Measurements from ENCODE around the gene SEZ6L.

Gene SEZ6L

GRCh38 chr22:26169315-26170111, at the start of gene SEZ6L:
Gene SEZ6L (plus strand): TSS chr22:26169462. CDS start chr22:26169670, 208 bp downstream.
- ChIA-PET POLR2A (ENCODE audit: low non-redundant PET) (no interaction called here), CTCF (no interaction called here)
- no peak within 1 kb of the TSS for H3K27ac ChIP-seq
- no peak for DNase-seq (ENCODE audit: low spot score)
- no peak for TF ChIP-seq CTCF (conservative IDR thresholded peaks at IDR 0.05; ENCODE audit: low read depth)

DNA sequence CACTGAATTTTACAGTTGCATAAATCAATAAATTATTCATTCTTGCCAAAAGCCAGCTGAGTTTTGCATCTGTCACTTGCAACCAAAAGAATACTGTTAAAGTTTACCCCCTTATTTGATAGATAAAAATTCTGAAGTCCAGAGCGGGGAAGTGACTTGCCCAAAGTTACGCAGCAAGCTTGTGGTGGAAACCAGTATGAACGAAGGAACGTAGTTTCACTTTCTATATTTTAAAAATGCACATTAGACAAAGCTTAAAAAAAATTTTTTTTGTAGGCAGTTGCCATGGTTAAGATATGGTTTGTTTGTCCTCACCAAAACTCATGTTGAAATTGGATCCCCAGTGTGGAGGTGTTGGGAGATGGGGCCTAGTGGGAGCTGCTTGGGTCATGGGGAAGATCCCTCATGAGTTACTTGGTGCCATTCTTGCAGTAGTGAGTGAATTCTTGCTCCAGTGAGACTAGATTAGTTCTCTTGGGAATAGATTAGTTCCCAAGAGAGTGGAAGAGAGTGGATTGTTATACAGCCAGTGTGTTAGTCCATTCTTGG, 46.3 kb upstream of the SEZ6L start:
- H3K27ac ChIP-seq, result no peak overlapping the region
- ChIA-PET CTCF (no interaction called here), POLR2A (ENCODE audit: low non-redundant PET) (no interaction called here)
- DNase-seq (ENCODE audit: low spot score), result no peak
- TF ChIP-seq CTCF (conservative IDR thresholded peaks at IDR 0.05; ENCODE audit: low read depth), result no peak

DNA sequence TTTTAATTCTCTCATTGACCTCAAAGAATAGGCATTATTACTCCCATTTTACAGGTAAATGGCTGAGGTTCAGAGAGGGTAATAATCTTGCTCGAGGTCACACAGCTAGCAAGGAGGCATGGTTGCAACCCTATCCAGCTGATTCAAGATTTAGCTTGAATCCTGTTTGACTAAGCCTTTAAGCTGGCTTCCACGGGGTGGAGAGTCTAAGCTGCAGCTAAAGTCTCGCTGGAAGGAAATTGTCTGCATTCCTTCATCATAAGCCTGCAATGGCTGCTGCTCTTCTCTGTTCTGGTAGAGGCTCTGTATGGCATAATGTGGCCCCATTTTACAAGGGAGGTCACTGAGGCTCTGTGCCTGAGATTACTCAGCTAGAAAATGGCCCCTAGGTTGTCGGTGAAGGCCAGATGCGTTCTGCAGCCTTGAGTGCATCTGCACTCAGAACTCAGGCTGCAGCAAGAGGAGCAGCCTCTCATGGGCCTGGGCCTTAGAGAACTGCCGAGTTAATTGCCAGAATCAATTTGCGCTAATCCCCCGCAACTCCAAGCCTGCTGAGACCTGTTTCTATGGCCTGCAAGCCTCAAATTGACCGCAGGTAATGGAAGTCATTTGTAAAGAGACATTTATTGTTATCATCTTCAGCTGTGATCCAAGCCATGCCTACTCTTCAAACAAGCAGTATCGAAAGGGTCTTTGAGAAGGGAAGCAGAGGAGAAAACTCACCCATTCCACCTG, 44.1 kb upstream of the SEZ6L start:
- ChIA-PET CTCF (no interaction called here), POLR2A (ENCODE audit: low non-redundant PET) (no interaction called here)
- no peak for TF ChIP-seq CTCF (conservative IDR thresholded peaks at IDR 0.05; ENCODE audit: low read depth)
- no peak for DNase-seq (ENCODE audit: low spot score)
- H3K27ac ChIP-seq, result no peak overlapping the region

- no peak overlapping the region for H3K27ac ChIP-seq
- no peak for DNase-seq (ENCODE audit: low spot score)
- ChIA-PET CTCF (no interaction called here), POLR2A (ENCODE audit: low non-redundant PET) (no interaction called here)
- no peak for TF ChIP-seq CTCF (conservative IDR thresholded peaks at IDR 0.05; ENCODE audit: low read depth)
Observed at GRCh38 chr22:26127126-26127525, 42.1 kb upstream of the SEZ6L start.

DNA sequence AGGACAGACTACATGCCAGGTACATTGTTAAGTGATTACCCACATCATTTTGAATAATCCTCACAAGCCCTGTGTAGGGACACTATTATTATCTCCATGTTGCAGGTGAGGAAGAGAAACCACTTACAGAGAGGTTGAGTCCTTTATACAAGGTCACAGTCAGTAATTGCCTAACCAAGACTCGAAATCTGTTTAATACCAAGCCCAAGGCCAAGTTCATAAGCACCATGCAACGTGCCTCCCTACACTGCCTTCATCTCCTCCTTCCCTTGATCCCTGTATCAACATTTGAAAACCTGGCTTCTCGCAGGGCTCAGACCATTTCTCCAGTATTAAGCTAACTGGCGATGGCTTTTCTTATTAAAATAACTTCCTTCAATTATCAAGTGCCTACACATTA, 41.7 kb upstream of the SEZ6L start:
- no peak overlapping the region for H3K27ac ChIP-seq
- CTCF ChIA-PET, result no interaction called here
- no peak for TF ChIP-seq CTCF (conservative IDR thresholded peaks at IDR 0.05; ENCODE audit: low read depth)
- DNase-seq (ENCODE audit: low spot score), result no peak
- POLR2A ChIA-PET (ENCODE audit: low non-redundant PET), result no interaction called here

GRCh38 chr22:26131589-26132154, 37.6 kb upstream of the SEZ6L start:
- ChIA-PET POLR2A (ENCODE audit: low non-redundant PET) (no interaction called here), CTCF (interaction anchor here (0.6 kb wide), 1 partner anchor 505 kb away, joined by 3 read pairs; no protein-coding TSS in a partner anchor)

More at GRCh38 chr22:26131589-26132154, 37.6 kb upstream of the SEZ6L start:
- H3K27ac ChIP-seq, result no peak overlapping the region
- no peak for DNase-seq (ENCODE audit: low spot score)
- TF ChIP-seq CTCF (conservative IDR thresholded peaks at IDR 0.05; ENCODE audit: low read depth), result no peak

Measured in RWPE1 (cell line).